ENCODE measurements around the gene AP4S1.
"Not testable (repeated sequence)": the region's sequence is repeated elsewhere in the genome, so short reads cannot be mapped to it uniquely, and the experiment has no call there.

Gene AP4S1

DNA sequence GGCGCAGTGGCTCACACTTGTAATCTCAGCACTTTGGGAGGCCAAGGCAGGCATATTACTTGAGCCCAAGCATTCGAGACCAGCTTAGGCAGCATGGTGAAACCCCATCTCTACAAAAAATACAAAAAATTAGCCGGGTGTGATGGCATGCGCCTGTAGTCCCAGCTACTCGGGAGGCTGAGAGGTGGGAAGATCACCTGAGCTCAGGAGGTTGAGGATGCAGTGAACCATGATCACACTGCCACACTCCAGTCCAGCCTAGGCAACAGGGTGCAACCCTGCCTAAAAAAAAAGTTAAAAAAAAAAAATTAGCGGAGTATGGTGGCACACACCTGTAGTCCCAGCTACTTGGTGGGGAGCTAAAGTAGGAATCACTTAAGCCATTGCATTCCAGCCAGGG is 21.4 kb upstream of the AP4S1 start:
- DNase-seq (ENCODE audit: extremely low read depth in 1 of 2, low read depth in 1 of 2) = not testable (repeated sequence)

DNA sequence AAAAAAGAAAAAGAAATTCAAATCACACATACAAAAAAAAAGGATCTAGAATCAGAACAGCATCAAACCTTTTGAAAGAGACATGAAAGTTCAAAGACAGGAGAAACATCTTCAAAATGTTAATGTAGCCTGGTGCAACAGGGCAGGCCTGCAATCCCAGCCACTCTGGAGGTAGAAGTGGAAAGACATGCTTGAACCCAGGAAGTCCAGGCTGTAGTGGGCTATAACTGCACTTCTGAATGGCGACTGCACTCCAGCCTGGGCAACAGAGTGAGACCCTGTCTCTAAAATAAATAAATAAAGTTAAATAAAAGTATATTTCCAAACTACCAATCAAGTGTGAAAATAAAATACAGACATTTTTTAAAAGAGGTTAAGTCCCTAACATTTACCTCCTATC is 18.7 kb upstream of the AP4S1 start:
- no peak for DNase-seq (ENCODE audit: extremely low read depth in 1 of 2, low read depth in 1 of 2)

DNA sequence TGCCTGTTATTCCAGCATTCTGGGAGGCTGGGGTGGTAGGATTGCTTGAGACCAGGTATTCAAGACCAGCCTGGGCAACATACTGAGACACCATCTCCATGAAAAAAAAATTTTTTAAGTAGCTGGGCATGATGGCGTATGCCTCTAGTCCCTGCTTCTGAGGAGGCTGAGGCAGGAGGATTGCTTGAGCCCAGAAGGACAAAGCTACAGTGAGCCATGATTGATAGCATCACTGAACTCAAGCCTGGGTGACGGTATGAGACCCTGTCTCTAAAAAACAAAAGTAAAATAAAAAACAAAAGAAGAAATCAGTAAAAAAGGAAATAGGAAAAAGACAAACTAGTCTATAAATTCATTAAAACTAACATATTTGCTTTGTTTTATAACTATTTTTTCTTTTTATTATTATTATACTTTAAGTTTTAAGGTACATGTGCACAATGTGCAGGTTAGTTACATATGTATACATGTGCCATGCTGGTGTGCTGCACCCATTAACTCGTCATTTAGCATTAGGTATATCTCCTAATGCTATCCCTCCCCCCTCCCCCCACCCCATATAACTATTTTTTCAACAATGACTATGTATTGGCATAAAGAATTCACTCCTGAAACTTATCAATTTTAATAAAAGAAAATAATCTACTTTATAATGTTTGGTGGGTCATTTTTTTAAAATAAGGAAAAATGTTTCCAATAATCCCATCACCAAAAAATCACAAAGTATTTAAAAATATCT is 15.4 kb upstream of the AP4S1 start:
- no peak for DNase-seq (ENCODE audit: extremely low read depth in 1 of 2, low read depth in 1 of 2)

DNA sequence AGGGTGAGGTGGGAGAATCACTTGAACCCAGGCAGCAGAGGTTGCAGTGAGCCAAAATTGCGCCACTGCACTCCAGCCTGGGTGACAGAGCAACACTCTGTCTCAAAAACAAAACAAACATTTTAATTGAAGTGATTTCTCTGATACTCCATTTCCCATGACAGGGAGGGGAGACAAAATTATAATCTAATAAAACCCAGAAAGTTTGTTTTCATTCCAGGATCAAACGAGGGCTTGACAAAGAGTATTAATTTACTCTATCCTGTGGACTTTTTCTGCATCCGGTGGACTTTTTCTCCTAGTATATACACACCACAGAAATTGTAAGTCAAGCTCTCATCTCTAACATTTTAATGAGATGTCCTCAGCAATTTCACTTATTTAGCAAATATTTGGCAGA is 14.5 kb upstream of the AP4S1 start:
- DNase-seq (ENCODE audit: extremely low read depth in 1 of 2, low read depth in 1 of 2) = no peak

DNA sequence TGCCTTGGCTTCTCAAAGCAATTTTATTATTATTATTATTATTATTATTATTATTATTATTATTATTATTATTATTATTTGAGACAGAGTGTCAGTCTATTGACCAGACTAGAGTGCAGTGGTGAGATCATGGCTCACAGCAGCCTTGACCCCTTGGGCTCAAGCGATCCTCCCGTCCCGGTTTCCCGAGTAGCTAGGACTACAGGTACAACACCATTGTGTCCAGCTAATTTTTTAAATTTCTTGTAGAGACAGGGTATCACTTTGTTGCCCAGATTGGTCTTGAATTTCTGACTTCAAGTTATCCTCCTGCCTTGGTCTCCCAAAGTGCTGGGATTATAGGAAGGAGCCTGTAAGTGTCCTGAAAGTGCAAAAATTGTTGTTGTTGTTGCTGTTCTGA is 11.6 kb upstream of the AP4S1 start:
- DNase-seq (ENCODE audit: extremely low read depth in 1 of 2, low read depth in 1 of 2) = no peak

DNA sequence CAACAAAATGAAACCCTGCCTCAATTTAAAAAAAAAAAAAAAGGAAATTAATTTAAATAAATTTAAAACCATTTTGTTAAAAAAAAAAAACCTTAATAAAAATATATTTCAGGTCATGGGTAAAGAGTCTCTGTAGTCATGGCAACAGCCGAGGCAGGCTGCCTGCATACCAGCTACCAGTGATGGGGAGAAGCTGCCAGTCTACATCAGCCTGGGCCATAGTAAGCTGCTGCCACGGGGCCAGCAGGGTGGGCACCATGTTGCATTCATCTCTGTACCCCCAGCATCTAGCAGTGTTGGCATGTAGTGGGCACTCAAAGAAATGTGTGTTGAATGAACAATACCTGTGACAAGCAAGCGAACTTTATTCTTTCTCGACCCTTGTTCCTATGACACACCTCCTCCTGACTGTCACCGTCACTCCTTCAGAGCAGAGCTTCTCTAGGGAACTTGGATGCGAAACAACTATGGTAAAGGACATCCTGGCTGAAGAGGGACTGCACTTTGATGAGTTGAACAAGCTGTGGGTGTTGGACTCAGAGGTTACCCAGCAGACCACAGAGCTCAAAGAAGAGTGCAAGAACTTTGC is 7.3 kb upstream of the AP4S1 start:
- DNase-seq (ENCODE audit: extremely low read depth in 1 of 2, low read depth in 1 of 2) = no peak

DNA sequence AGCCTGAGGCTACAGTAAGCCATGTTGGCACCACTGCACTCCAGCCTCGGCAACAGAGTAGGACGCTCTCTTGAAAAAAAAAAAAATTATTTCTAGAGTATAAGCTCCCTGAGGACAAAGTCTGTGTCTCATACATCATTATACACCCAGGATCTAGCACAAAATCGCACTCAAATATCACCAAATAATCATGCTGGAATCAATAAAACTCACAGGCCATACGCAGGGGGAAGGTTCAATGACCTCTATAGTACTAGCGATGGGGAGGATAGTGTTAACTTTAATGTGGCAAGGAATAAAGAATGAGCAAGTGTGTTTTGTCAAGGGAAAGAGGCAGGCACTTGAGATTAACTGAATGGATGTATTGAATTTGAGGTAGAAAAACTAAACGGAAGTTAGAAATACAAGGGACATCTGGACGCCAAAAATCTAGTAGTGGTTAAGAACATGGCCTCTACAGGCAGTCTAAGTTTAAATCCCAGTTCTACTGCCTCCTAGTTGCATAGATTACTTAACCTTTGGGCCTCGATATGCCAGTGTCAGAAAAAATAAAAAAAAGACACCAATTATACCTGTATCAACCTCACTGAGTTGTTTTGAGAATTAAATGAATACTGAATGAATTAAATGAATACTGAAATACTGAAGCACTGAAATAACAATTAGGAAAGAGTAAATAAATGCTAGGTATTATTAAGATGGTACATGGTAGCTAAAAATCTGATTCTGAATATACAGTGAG is 4.4 kb upstream of the AP4S1 start:
- no peak for DNase-seq (ENCODE audit: extremely low read depth in 1 of 2, low read depth in 1 of 2)

DNA sequence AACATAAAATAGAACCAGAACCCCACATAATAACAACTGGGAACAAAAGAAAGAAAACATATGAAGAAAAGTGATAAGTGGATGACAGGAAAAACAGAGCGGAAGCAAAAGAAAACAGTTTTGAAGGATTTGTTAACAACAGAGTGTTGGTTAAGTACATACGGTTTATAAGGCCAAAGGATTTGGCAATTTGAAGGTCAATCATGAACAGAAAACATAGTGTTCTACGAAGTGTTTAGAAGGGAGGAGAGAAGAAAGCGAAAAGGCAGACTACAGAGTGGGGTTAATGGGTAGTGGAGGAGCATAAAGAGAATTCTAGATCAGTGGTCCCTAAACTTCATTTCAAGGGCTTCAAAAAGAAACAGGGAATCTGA is 3.9 kb upstream of the AP4S1 start:
- no peak for DNase-seq (ENCODE audit: extremely low read depth in 1 of 2, low read depth in 1 of 2)

DNA sequence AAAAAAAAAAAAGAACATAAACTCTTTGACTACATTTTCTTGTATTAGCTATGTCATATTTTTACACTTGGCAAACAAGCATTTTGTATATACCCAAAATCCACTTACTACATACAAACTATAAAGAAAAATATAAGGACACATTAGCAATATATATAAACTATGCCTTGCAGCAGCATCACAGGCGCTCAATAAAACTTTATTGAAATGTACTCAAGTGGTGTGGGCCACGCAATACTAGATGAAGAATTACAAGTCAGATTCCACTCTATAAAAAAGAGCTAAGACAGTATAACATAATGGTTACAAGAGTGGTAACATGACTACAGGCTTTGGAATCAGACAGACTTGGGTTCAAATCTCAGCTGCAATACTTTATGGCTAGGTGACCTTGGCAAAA is 3.1 kb upstream of the AP4S1 start:
- no peak for DNase-seq (ENCODE audit: extremely low read depth in 1 of 2, low read depth in 1 of 2)

DNA sequence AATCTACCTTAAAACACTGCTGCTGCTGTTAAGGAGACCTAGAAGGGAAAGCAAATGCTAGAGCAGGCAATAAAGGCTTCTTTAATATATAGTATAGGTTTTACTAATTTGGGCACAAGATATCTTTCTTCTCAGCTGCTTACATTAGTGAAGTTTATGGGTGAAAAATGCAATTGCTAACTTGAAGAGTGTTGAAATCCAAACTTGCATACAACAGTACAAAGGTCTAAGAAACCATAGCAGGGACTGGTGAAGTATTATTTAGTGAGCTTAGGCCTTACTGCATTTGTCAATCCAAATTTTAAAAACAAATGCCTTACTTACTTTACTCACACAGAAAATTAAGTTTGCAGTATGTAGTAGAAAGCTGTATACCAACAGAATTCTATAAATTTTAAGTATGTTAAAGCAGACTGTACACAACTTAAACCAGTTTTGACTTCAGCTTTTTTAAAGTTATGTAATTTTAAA is 1.4 kb upstream of the AP4S1 start:
- DNase-seq (ENCODE audit: extremely low read depth in 1 of 2, low read depth in 1 of 2) = no peak

DNA sequence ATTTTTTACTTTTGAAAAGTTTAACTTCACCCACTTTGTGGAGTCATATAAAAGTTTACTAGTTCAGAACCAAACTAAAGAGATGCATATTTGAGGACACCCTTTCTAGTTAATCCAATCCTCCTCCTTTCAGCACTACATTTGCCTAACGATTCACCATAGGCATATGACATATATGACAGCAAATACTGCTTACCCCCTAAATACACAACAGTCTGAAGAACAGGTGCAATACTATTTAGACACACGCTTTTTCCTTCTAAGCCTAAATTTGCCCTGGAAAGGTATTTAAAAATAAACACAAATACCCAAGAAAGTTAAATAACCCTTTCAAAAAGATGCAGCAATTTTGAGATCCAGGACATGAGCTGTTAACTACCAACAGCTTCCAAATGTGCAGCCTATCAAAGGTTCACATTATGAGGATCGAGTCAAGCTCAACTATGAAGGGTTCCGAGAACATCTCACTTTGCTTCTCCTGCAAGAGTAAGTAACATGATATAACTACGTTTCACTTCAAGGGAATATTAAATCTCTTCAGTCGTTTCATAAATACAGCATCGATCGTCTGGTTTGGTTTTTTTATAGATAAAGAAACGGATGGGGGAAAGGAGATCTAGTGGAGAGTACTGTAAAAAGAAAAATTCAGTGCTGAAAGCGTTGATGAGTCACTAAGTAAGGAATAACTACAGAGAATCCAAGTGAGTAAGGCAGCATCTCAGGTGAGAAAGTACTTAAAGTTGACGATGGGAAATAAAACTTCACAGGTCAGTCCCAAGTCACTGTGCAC is 677 bp upstream of the AP4S1 start:
- DNase-seq (ENCODE audit: extremely low read depth in 1 of 2, low read depth in 1 of 2) = no peak

DNA sequence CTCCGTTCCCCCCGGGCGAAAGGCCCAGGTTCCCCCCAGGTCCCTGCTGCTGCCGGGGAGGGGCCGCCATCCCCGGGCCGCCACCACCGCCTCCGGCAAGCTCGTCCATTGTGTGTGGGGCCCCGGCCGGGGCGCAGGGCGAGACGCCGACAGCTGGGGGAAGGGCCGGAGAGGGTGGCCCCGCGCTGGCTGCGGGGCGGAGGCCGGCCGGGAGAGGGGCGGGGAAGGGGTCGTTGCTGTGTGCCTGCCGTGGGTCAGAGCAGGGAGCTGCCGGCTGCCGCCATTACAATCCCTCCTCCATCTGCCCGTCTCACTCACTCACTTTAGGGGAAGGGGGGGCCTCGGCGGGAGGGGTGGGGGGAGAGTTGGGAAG is 614 bp downstream of the AP4S1 start, which contains the start of gene STRN3:
Gene STRN3, minus strand, starts transcription at position 303 of the 373 bp plus-strand sequence. Its CDS starts 194 bp downstream, at position 109.
- no peak for DNase-seq (ENCODE audit: extremely low read depth in 1 of 2, low read depth in 1 of 2)

DNA sequence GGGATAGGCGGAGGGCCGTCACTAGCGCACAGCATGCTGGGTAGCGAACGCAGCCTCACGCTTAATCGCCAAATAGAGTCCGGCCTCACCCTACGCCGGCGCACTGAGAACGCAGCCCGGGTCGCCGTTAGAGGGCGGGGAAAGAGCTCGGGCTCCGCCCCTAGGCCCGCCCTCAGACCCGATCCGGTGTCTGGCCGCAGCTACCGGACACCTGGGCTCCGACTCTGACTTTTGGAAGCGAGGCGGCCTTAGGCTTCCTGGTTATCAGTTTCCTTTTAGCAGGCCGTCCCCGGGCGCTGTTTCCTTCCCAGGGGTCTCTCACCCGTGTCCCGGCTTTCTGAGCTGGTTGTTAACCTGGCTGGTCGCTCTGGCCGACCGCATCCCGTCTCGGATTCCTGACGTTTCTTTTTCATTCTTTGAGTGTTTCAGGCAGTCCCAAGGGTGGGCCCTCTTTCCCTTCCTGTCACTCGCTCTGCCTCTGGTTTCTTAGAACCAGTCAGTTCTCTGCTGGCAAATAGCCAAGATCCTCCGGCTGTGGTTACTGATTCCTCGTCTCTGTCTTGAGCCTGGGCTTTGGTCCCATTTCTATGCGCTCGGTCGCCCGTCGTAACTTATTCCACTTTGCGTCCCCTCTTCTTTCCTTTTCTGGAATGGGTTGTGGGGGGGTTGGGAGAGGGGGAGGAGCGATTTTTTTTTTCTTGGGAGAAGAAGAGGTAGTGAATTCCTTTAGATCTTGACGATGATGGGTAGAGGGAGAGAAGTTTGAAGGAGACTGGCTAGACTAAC is 1.2 kb downstream of the AP4S1 start:
- peak; percentile 80 to 89 for DNase-seq (ENCODE audit: extremely low read depth in 1 of 2, low read depth in 1 of 2)

DNA sequence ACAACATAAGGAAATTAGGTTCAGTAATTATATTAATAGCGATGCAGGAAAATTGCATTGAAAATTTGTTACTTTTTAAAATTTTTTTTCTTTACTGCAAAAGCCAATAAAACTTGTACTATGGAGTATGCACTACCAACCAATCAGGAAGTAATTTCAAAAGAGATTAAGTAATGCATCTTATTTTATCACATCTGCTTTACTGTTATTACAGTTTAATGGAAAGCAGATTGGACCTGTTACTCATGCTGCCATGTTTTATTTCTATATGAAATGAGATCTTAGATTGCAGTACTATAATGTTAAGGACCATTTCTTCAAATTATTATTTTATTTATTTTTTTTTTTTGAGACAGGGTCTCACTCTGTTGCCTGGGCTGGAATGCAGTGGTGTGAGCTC is 2.4 kb downstream of the AP4S1 start:
- no peak for DNase-seq (ENCODE audit: extremely low read depth in 1 of 2, low read depth in 1 of 2)

DNA sequence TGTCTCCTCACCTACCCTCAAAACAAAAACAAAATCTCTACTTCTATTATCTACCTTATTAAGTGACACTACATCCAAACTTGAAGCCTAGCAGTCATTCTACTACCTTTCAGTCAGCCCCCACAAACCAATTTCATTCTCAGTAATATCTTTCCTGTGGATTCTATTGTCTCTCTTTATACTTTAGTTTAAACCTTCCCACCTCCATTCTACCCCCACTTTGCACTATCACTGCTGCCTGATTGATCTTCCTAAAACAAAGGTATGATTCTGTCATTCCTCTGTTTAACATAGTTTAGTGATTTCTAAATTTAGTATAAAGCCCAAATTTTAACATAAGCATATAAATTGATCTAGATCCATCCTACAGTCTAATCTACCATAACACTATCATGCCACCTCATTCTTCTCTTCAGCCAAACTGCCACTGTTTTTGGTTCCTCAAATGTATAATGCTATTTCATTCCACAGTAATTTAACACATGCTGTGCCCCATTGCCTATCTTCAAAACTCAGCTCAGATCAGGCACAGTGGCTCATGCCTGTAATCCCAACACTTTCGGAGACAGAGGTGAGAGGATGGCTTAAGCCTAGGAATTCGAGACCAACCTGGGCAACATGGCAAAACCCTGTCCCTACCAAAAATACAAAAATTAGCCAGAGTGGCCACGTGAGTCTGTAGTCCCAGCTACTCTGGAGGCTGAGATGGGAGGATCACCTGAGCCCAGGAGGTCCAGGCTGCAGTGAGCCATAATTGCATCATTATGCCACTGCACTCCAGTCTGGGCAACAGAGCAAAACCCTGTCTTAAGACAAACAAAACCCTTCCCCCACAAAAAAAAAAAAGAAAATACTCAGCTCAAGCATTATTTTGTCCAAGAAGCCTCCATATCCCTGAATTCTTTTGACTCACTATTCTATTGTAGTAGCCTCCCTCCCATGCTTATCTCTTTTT is 3.8 kb downstream of the AP4S1 start:
- no peak for DNase-seq (ENCODE audit: extremely low read depth in 1 of 2, low read depth in 1 of 2)

DNA sequence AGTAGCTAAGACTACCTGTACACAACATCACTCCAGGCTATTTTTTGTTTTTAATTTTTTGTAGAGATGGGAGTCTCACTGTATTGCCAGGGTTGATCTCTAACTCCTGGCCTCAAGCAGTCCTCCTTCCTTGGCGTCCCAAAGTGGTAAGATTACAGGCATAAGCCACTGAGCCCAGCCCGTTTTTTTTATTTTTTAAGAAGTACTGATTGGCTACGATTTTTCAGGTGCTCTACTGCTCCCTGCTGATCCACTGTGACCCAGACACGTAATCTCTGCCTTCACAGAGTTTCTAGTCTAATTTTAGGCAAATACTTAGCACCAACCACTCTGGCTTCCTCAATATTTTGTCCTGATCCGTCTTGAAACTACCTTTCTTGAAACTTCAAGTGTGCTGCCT is 5.0 kb downstream of the AP4S1 start:
- no peak for DNase-seq (ENCODE audit: extremely low read depth in 1 of 2, low read depth in 1 of 2)

DNA sequence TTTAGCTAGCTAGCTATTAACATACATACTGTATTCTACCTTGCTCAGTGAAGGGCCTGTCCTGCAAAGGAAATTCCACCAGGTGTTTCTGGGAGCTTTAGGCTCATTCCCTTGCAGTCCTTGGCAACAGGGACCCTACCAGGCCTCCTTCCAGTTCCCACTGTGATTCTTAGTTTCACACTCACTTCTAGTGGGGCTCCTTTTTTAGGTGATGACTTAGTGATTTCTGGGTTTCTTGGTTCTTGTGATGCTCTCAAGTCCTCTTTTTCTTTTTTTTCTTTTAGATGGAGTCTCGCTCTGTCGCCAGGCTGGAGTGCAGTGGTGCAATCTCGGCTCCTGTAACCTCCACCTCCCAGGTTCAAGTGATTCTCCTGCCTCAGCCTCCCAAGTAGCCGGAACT is 11.1 kb downstream of the AP4S1 start:
- DNase-seq (ENCODE audit: extremely low read depth in 1 of 2, low read depth in 1 of 2) = no peak

DNA sequence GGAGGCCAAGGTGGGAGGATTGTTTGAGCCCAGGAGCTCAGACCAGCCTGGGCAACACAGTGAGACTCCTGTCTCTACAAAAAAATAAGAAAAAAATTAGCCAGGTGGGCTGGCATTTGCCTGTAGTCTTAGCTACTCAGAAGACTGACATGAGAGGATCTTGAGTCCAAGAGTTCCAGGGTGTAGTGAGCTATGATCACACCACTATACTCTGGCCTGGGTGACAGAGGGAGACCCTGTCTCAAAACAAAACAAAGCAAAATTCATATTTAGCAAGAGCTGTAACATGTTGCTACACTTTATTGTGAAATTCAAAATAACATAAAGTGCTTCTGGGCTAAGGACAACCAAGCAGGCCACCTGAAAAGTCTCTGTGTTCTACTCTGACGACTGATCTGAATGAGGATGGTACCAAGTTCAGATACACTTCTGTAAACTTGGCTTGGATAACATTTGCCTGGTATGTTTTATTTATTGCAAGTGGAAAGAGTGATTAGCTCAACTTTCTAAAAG is 12.3 kb downstream of the AP4S1 start:
- no peak for DNase-seq (ENCODE audit: extremely low read depth in 1 of 2, low read depth in 1 of 2)

DNA sequence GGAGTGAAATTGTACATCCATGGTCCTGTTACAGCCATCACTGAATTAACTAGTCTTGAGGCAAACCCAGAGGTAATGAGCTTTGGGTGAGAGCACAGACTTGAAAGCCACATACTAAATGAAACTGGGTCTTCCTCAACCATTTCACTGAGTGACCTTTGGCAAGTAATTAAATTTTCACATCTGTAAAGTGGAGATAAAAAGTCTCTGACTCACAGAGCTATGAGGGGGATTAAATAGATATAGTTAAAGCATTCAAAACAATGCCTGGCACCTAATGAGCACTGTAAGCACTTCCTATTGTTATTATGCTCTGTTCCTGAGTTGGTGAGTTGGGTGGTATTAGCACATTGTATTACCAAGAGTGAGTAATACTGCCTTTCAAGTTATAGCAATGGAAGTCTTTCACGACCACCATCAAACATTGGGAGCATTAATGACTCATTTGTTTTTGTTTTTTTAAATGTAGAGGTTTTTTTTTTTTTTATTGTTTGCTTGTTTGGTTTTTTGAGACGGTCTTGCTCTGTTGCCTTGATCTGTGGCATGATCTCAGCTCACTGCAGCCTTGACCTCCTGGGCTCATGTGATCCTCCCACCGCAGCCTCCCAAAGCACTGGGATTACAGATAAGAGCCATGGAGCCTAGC is 13.2 kb downstream of the AP4S1 start:
- DNase-seq (ENCODE audit: extremely low read depth in 1 of 2, low read depth in 1 of 2) = no peak
